Mesenteric fat pad (tissue), 1 donor: Measurements from ENCODE around the gene MUC2. TPM values are rescaled to one million over a fixed set of nuclear protein-coding genes. Genes with fewer than 3 reads are reported as not detected.

Source experiments
- DNase-seq: peaks from one replicate; pipeline ENCODE4 v3.0.0-alpha.2; 2020; ENCODE audit warnings: low spot score
- long read RNA-seq: library from polyadenylated mRNA; unstranded; transcript quantifications from one replicate; pipeline ENCODE4 v2.0.0, GENCODE V29; 2020
- total RNA-seq: library from RNA; stranded (reverse); fragmentation: NEBNext Ultra II Directional; extraction: Animal tissue kit (Norgen Biotek cat#: 25700); gene quantifications from one replicate; pipeline ENCODE4 v1.2.1, GENCODE V29; 2021
- donor health status: DM: yes; HTN: yes; CAD: no.

The MUC2 gene
- 0.80 TPM for total RNA-seq
- long read RNA-seq: 0 reads

DNA sequence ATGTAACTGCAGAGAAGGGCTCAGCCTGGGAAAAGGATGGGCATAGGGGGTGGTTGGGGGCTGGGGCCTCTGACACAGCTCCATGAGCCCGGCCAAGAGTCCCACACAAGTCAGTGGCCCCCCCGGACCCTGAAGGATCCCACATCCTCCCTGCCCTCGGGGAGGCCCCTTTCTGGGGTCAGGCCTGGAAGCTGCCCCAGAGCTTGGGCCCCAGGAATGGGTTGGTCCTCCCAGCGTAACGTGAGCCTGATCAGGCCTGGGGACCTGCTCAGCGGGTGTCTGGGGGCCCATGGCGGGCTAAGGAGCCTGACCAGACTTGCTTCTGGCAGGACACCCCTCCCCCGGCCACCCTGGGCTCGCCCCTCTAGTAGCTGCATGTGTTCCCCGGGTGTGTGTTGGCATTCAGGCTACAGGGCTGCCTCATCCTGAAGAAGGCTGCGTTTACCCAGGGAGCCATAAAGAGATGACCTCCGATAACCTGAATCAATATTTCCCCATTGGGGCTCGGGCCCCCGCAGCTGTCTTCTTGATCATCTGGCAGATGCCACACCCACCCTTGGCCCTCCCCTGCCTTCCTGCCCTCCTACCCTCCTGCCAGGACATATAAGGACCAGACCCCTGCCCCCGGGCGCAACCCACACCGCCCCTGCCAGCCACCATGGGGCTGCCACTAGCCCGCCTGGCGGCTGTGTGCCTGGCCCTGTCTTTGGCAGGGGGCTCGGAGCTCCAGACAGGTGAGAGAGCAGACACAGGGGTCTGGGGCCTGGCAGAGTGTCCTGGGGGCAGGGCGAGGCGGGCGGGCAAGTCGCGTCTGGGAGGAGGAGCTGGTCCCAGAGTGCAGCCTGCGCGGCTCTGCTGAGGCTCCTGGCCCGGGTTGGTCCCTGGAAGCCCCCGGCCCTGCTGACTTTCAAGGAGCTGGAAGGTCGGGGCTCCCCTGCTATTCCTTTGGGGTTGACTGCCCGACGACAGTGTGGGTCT is at the start of gene MUC2:
Gene MUC2, plus strand, starts transcription at position 631 of the 978 bp plus-strand sequence.
- peak; percentile 88 for DNase-seq

- no peak for DNase-seq
Measured at GRCh38 chr11:1025410-1026162, 49.1 kb upstream of the MUC2 start.

DNA sequence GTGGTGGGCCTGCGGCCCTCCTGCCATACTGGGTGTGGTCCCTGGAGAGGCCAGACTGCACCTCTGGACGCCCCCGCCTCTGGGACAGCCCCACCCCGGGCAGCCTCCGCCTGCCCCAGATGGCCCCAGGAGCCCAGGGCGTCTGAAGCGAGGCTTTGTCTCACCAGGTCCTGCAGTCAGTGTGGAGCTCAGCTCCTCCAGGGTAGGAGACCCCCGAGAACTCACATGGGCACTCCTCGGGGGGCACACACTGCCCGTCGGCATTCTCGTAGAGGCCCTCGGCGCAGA is 48.6 kb upstream of the MUC2 start:
- DNase-seq: no peak

DNA sequence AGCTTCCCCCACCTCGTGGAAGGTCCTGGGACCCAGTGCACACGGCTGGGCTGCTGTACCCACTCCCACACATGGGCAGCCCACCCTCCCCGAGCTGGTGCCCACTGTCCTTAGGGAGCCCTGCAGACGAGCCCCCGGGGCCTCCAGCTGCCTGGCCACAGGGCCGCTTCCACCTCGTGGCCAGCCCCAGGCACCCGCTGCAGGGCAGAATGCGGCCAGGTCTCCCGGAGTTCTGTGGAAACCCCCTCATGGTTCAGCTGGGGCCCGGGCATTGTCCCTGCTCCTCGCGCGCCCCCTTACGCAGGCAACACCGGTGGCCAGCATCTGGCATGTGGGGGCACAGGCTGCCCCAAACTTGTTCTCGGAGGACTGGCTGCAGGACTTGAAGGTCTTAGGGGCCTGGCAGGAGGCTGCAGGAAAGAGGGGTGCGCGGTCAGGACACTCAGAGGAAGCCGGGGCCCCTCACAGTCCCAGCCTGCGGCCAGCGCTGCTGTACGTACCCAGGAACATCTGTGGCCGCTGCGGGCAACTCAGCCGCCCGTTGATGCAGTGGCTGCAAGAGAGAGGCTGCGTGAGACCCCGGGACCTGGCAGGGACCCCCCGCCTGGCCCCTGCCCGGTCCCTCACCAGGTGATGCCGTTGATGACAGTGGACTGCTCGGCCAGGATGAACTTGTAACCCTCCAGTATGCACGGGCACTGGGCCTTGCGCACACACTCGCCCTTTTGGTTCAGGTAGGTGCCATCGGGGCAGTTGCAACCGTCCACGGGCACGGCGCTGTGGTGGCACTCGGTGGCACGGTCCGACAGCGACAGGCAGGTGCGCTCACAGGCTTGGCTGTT is 47.8 kb upstream of the MUC2 start:
- DNase-seq: no peak

- no peak for DNase-seq
Measured at GRCh38 chr11:1027483-1028290, 47.0 kb upstream of the MUC2 start.

GRCh38 chr11:1028291-1028540 is 46.5 kb upstream of the MUC2 start:
- DNase-seq: no peak

- no peak for DNase-seq
Measured at GRCh38 chr11:1028616-1029015, 46.1 kb upstream of the MUC2 start.

GRCh38 chr11:1029051-1029450 is 45.6 kb upstream of the MUC2 start:
- DNase-seq: no peak

- no peak for DNase-seq
Measured at GRCh38 chr11:1029654-1030053, 45.0 kb upstream of the MUC2 start.

- DNase-seq: no peak
Measured at GRCh38 chr11:1030086-1030485, 44.6 kb upstream of the MUC2 start.

DNA sequence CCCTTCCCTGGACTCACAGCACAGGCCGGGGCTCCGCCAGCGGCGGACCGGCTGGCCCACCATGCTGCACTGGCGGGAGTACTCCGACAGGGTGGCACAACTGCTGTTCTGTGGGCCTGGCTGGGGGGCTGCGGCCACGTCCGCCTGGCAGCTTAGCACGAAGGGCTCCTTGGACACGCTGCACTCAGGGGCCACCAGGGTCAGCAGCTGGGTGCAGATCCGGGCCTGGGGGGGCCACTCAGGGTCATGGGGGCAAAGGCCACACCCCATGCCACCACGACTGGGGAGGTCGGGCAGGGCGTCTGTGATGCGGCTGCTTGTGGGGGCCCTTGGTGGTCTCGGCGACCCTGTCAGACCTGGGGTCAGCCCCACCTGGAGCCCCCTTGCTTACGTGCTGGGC is 44.1 kb upstream of the MUC2 start:
- DNase-seq: no peak

DNA sequence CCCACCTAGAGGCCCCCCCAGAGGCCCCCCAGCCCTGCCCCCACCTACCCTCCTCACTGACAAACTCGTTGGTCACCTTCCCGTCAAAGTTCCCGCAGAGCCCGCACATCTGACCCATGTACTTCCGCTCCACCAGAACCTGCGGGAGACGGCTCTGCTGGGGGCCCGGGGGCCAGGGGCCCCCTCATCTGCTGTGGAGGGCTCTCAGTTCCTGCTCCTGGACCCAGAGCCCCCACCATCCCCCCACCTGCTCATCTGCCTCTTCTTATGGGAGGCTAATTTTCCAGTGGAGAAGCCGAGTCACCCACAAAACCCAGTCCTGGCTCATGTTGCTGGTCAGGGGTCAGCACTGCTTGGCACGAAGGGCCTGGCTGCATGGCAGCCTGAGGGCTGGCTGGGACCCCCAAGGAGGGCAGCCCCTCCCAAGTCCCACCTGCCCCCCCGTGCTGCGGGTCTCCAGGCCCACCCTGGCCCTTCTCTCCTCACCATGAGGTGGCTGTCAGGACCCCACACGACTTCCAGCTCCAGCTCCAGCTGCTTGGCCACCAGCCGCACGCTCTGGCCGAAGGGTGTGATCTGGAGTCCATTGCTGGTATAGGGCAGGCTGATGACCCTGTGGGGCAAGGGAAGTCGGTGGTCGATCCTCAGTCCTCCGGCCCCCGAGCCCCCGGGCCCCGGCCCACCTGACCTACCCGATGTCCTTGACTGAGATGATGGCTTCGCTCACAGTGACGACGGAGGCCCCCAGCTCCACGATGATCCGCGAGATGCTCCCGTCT is 43.4 kb upstream of the MUC2 start:
- no peak for DNase-seq

GRCh38 chr11:1032310-1032891 is 42.3 kb upstream of the MUC2 start:
- no peak for DNase-seq

DNA sequence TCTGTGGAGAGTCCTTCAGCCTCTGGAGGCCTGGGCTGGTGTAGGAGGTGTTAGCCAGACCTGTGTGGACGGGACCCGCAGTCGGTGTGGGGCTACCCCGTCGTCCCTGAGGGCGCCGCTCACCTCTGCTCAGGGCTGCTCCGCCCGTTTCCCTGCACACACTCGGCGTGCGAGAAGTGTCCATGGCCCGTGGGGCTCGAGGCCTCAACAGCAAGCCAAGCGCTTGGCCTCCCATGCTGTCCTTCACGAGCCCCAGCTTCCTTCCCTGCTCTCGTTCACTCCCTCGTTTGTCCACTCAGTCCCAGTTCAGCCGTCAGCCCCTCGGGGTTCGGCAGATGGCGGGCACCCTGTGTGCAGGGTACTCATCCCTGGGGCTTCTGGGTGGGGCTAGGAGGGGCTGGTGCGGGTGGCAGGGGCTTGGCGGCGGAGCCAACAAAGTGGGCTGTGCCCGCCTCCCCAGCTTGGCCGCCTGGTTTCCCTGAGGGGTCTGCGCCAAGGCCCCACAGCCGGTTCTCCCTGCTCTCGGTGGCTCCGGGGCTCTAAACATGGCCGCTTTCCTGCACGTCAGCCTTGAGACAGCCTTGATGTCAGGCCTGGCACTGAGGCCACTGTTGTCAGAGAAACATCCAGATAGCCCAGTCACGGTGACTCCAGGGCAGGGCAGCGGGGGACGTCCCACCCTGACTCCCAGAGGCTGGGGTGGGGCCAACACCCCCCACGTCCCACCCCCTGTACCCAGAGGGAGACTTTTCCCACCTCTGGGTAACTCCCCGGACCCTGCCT is 41.5 kb upstream of the MUC2 start:
- DNase-seq: no peak

- no peak for DNase-seq
Measured at GRCh38 chr11:1034001-1034400, 40.7 kb upstream of the MUC2 start.

DNA sequence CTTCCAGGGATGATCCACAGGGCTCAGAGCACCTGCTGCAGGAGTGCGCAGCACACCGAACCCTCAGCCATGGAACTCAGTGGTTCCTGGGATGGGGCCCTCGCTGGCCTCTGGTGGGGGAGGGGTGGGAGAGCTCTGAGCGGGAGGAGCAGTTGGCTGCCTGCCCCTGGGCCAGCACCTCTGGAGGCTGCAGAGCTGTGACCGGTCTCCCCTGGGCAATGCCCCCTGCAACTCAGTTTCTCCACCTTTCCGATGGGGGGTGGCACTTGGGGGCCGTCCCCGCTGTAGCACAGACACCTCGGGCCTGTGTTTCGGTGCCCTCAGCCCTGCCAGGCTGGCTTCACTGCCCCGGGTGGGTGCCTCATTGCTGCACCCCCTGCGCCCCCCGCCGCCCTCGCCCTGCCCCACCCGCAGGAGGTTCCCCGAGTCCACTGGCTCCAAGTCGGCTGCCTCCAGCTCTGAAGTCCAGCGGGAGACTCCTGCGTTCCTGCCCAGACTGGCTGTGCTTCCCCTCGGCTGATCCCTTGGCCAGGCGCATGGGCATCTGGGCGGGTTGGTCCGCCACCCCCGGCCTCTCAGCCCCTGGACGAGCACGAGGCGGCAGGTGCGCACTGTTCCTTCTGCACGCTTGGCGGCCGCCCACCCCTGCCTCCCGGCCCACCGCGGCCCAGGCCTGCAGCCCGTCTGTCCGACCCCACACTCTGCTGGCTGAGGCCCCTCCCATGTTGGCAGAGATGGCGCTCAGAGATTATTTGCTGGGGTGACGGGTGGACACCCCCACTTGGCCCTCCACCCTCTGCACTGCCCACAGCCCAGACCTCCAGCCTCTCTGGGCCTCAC is 40.0 kb upstream of the MUC2 start:
- no peak for DNase-seq

GRCh38 chr11:1035577-1036283 is 38.9 kb upstream of the MUC2 start:
- DNase-seq: no peak
